ENCODE results near the gene VTI1A.

- TF ChIP-seq CTCF (conservative IDR thresholded peaks at IDR 0.05; ENCODE audit: low read depth in 2 of 2): no peak
- TF ChIP-seq STAT1 (IDR thresholded peaks at IDR 0.05; ENCODE audit: unreplicated experiment): no peak
- no peak for TF ChIP-seq EZH2phosphoT487 (IDR thresholded peaks at IDR 0.05; ENCODE audit: unreplicated experiment)
- TF ChIP-seq POLR2AphosphoS5 (IDR thresholded peaks at IDR 0.05; ENCODE audit: low read depth): no peak
- no peak for TF ChIP-seq REST (IDR thresholded peaks at IDR 0.05; ENCODE audit: unreplicated experiment)
- no peak for TF ChIP-seq EZH2 (IDR thresholded peaks at IDR 0.05; ENCODE audit: low read depth, unreplicated experiment)
- no peak for TF ChIP-seq CREB1 (CRISPR knock-in tag; IDR thresholded peaks at IDR 0.05; ENCODE audit: low read depth)
- TF ChIP-seq NANOG (IDR thresholded peaks at IDR 0.05; ENCODE audit: borderline replicate concordance): no peak
- TF ChIP-seq JUNB (IDR thresholded peaks at IDR 0.05; ENCODE audit: unreplicated experiment): no peak
- no peak for TF ChIP-seq ETS1 (IDR thresholded peaks at IDR 0.05)
- TF ChIP-seq ZNF114 (CRISPR knock-in tag; IDR thresholded peaks at IDR 0.05): no peak
Observed at GRCh38 chr10:112783351-112784021, 336.5 kb downstream of the VTI1A start.
